Upper lobe of left lung (tissue), 6 donors: ENCODE data around the gene GSN. TPM values are rescaled to one million over a fixed set of nuclear protein-coding genes. Genes with fewer than 3 reads are reported as not detected.

ENCODE experiments used
- ATAC-seq, 2 donors: fragments of 200-7000 bp; cut with Tn5 transposase; one replicate each; pipeline ENCODE4 v1.9.1; 2022; ENCODE audit warnings: mild to moderate bottlenecking in 2 of 2, moderate library complexity in 2 of 2; ENCODE audit not compliant: low FRiP score in 2 of 2
- DNase-seq, 2 donors: peaks; one replicate each; pipeline ENCODE4 v3.0.0-alpha.2; 2019 to 2020
- H3K27ac ChIP-seq, 4 donors: fragments of 200-600 bp; sonication (generic); one replicate each; pipeline ENCODE4 v1.5.1; 2016 to 2019
- H3K27me3 ChIP-seq, 4 donors: fragments of 200-600 bp; sonication (generic); one replicate each; pipeline ENCODE4 v1.5.1; 2017 to 2019
- H3K36me3 ChIP-seq, 4 donors: fragments of 200-600 bp; sonication (generic); one replicate each; pipeline ENCODE4 v1.5.1; 2016 to 2019
- H3K4me1 ChIP-seq, 4 donors: fragments of 200-600 bp; sonication (generic); one replicate each; pipeline ENCODE4 v1.5.1; 2018 to 2019
- H3K4me3 ChIP-seq, 4 donors: fragments of 200-600 bp; sonication (generic); one replicate each; pipeline ENCODE4 v1.5.1; 2017 to 2019; ENCODE audit warnings: mild to moderate bottlenecking in 2 of 4, moderate library complexity in 1 of 4
- H3K9me3 ChIP-seq, 4 donors: fragments of 200-600 bp; sonication (generic); one replicate each; pipeline ENCODE4 v1.5.1; 2018 to 2019
- CTCF ChIP-seq, 6 experiments: fragments of 450-650 bp in 4 of 6; fragments of 200-600 bp in 2 of 6; sonication (generic) in 2 of 6; IDR thresholded peaks; one replicate each; pipeline ENCODE4 v1.5.1; 2016 to 2019; ENCODE audit warnings: antibody characterized with exemption in 6 of 6
- EP300 ChIP-seq, 4 donors: sonication (generic); formaldehyde crosslinking; IDR thresholded peaks; one replicate each; pipeline ENCODE4 v1.5.1; 2017; ENCODE audit warnings: antibody characterized with exemption in 4 of 4, control low read depth in 2 of 4
- POLR2A ChIP-seq, 4 donors: fragments of 450-650 bp; IDR thresholded peaks; one replicate each; pipeline ENCODE4 v1.5.1; 2016 to 2017; ENCODE audit warnings: antibody characterized with exemption in 4 of 4, mild to moderate bottlenecking in 2 of 4
- POLR2AphosphoS5 ChIP-seq, 2 donors: sonication (generic); formaldehyde crosslinking; IDR thresholded peaks; one replicate each; pipeline ENCODE4 v1.5.1; 2017; ENCODE audit warnings: antibody characterized with exemption in 2 of 2
- whole genome bisulfite sequencing, 2 donors: methylation state at CpG; one replicate each; pipeline ENCODE4 v1.1.5; 2017 to 2018; 5-methylcytosine and 5-hydroxymethylcytosine counted together
- total RNA-seq, 6 donors: library from RNA; depleted of rRNA in 4 of 6; stranded (reverse); fragments of >200 nt in 4 of 6; gene quantifications; one replicate each; pipeline versions ENCODE4 v1.1.0 to v1.2.1, GENCODE V29; 2016 to 2021
- donor health status: DM: no; HTN: no; CAD: no; lungs with moderate emphysema.
- donor health status: DM: no; HTN: yes; CAD: no; lungs with severe emphysema.

Gene GSN
- total RNA-seq, 6 donors from 2014 or later: 217 to 935 (median 648) TPM

- ATAC-seq: no peak
- no peak for DNase-seq
- Histone ChIP-seq H3K4me1 (peaks cover 2 to 8% (median 6%) of the 10 kb centered on the region in 4 donors), H3K27me3 (no peaks in the 10 kb centered on the region), H3K9me3 (no peaks in the 10 kb centered on the region), H3K27ac (peak overlapping the region in 1 of 4 donors; percentile 45), H3K36me3 (peaks cover 19 to 99% (median 62%) of the 10 kb centered on the region in 4 donors), H3K4me3 (no peak overlapping the region)
- TF ChIP-seq CTCF (IDR thresholded peaks at IDR 0.05) (no peak), POLR2AphosphoS5 (IDR thresholded peaks at IDR 0.05) (no peak), POLR2A (IDR thresholded peaks at IDR 0.05) (no peak), EP300 (IDR thresholded peaks at IDR 0.05) (no peak)
- 73 to 83% methylated on average over 4 of the region's 4 CpGs for WGBS, 2 donors
These were observed 68.7 kb downstream of the GSN start for GRCh38 chr9:121336665-121337064.

- Histone ChIP-seq H3K4me1 (peaks cover 7 to 12% (median 9%) of the 10 kb centered on the region in 4 donors), H3K27me3 (no peaks in the 10 kb centered on the region), H3K27ac (peak overlapping the region in 1 of 4 donors; percentile 65), H3K9me3 (no peaks in the 10 kb centered on the region), H3K4me3 (no peak overlapping the region), H3K36me3 (peaks cover 20 to 99% (median 60%) of the 10 kb centered on the region in 4 donors)
- ATAC-seq: no peak
- DNase-seq: no peak
- WGBS, 2 donors: 73 to 84% methylated on average over 2 of the region's 2 CpGs
- TF ChIP-seq POLR2A (IDR thresholded peaks at IDR 0.05) (no peak), CTCF (IDR thresholded peaks at IDR 0.05) (no peak), POLR2AphosphoS5 (IDR thresholded peaks at IDR 0.05) (no peak), EP300 (IDR thresholded peaks at IDR 0.05) (no peak)
These were observed 71.5 kb downstream of the GSN start for GRCh38 chr9:121339437-121339836.

DNA sequence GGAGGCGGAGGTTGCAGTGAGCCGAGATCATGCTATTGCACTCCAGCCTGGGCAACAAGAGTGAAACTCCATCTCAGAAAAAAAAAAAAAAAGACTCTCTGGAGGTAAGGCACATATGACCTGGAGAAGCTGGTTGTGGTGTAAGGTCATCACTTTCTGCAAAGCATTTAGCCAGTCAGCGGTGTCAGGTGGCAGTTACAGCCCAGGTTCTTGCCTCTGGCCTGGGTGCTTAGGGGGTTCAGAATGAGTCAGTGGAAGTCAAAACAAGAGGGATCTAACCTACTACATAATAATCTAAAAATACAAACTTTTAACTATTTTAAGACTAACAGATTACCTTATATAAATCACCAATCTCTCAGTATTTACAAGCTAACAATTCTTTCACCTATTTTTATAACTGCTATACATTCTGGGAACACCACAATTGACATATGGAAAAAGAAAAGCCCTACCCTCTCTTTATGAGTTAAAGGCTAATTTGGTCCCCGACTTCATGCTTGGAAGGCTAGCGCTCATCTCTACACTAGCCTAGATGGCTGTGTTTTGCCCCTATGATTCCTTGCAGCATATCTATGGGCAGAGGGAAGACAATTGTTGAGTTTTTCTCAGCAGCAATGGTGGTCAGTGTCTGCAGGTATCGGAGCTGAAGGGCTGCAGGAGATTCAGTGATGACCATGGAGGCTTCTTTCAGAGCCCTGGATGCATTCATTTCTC, 72.9 kb downstream of the GSN start:
- no peaks in the 10 kb centered on the region for H3K27me3 ChIP-seq
- no peak for ATAC-seq
- TF ChIP-seq POLR2A (IDR thresholded peaks at IDR 0.05) (no peak), EP300 (IDR thresholded peaks at IDR 0.05) (no peak), CTCF (IDR thresholded peaks at IDR 0.05) (no peak), POLR2AphosphoS5 (IDR thresholded peaks at IDR 0.05) (no peak)
- WGBS, 2 donors: 94 to 98% methylated on average over 6 of the region's 6 CpGs
- peaks cover 23 to 99% (median 63%) of the 10 kb centered on the region in 4 donors for H3K36me3 ChIP-seq
- no peaks in the 10 kb centered on the region for H3K9me3 ChIP-seq
- peaks cover 20 to 23% (median 22%) of the 10 kb centered on the region in 4 donors for H3K4me1 ChIP-seq
- no peak for DNase-seq
- H3K4me3 ChIP-seq: no peak overlapping the region
- peak overlapping the region in 1 of 4 donors; percentile 2 for H3K27ac ChIP-seq

- no peak for ATAC-seq
- TF ChIP-seq POLR2AphosphoS5 (IDR thresholded peaks at IDR 0.05) (peak in 1 of 2 donors; percentile 42), EP300 (IDR thresholded peaks at IDR 0.05) (peak in 1 of 4 donors; percentile 11), CTCF (IDR thresholded peaks at IDR 0.05) (no peak)
- H3K9me3 ChIP-seq: no peaks in the 10 kb centered on the region
- peak overlapping the region; percentile 25 to 57 (median 45) for H3K27ac ChIP-seq
- DNase-seq: no peak
- H3K27me3 ChIP-seq: no peaks in the 10 kb centered on the region
- WGBS, 2 donors: 17 to 53% methylated on average over 4 of the region's 4 CpGs
- H3K4me3 ChIP-seq: no peak overlapping the region
- H3K4me1 ChIP-seq: peaks cover 36 to 39% (median 37%) of the 10 kb centered on the region in 4 donors
- peaks cover 41 to 100% (median 80%) of the 10 kb centered on the region in 4 donors for H3K36me3 ChIP-seq
These were observed 76.2 kb downstream of the GSN start for GRCh38 chr9:121344184-121344583.
